Thyroid gland (tissue), 4 donors: ENCODE results near the gene SLC12A2.

Experiments
- CTCF ChIP-seq, 6 experiments: fragments of 200-600 bp in 3 of 6; fragments of 450-650 bp in 3 of 6; sonication (generic) in 3 of 6; IDR thresholded peaks; one replicate each; pipeline ENCODE4 v1.5.1; 2016 to 2019; ENCODE audit warnings: antibody characterized with exemption in 6 of 6, mild to moderate bottlenecking in 2 of 6, inconsistent platforms in 1 of 6, moderate library complexity in 1 of 6
- POLR2A ChIP-seq, 2 donors: fragments of 450-650 bp; IDR thresholded peaks; one replicate each; pipeline ENCODE4 v1.6.1; 2017; ENCODE audit warnings: antibody characterized with exemption in 2 of 2, mild to moderate bottlenecking in 2 of 2, moderate library complexity in 1 of 2

DNA sequence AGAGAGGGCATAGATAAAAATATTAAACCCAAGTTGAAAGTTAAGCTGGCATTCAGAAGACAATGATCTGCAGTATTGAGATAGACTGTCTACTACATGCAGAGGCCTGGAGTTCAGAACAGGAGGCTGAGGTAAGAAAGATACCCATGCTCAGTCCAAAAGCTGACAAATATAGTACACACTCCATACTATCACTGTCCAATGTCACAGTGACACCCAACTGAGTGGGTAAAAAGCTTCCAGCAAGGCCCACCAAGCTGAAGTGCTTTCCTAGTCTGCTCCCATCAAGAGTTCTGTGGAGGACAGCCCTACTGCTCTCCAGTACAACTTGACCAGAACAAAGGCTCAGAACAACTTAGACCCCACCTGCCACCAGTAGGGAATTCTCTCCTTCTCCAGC lies 124.9 kb downstream of the SLC12A2 start:
- TF ChIP-seq CTCF (IDR thresholded peaks at IDR 0.05) (no peak), POLR2A (IDR thresholded peaks at IDR 0.05) (no peak)
